DMS114 treated with DMSO at 0.1 percent for 48 hours (cell line): ENCODE results near the gene E2F7.

Experiments used
- DNase-seq: peaks from one replicate; lab custom pipeline; 2025; ENCODE audit not compliant: unreplicated experiment; lab: John Stamatoyannopoulos, UW

The E2F7 gene

GRCh38 chr12:77070382-77070781, 5.0 kb upstream of the E2F7 start:
- DNase-seq, result no peak

GRCh38 chr12:77064896-77065360, 441 bp downstream of the E2F7 start:
- no peak for DNase-seq

- no peak for DNase-seq
These were observed 2.4 kb downstream of the E2F7 start for GRCh38 chr12:77062846-77063461.

GRCh38 chr12:77062396-77062795, 3.0 kb downstream of the E2F7 start:
- DNase-seq, result no peak

- no peak for DNase-seq
These were observed 4.5 kb downstream of the E2F7 start for GRCh38 chr12:77060883-77061240.

- no peak for DNase-seq
These were observed 5.1 kb downstream of the E2F7 start for GRCh38 chr12:77060136-77060882.

GRCh38 chr12:77058740-77059139, 6.6 kb downstream of the E2F7 start:
- DNase-seq, result no peak

- no peak for DNase-seq
These were observed 10.5 kb downstream of the E2F7 start for GRCh38 chr12:77054851-77055250.

GRCh38 chr12:77053259-77053658, 12.1 kb downstream of the E2F7 start:
- DNase-seq, result no peak

GRCh38 chr12:77049767-77050353, 15.5 kb downstream of the E2F7 start:
- peak; percentile 68 for DNase-seq

- no peak for DNase-seq
These were observed 17.8 kb downstream of the E2F7 start for GRCh38 chr12:77047341-77048109.

GRCh38 chr12:77046468-77046867, 18.9 kb downstream of the E2F7 start:
- DNase-seq, result no peak

GRCh38 chr12:77045183-77045582, 20.2 kb downstream of the E2F7 start:
- DNase-seq, result no peak

- no peak for DNase-seq
These were observed 20.6 kb downstream of the E2F7 start for GRCh38 chr12:77044721-77045120.

- DNase-seq, result no peak
These were observed 22.5 kb downstream of the E2F7 start for GRCh38 chr12:77042833-77043232.

GRCh38 chr12:77040231-77040630, 25.1 kb downstream of the E2F7 start:
- DNase-seq, result no peak

GRCh38 chr12:77035226-77035625, 30.1 kb downstream of the E2F7 start:
- no peak for DNase-seq

- DNase-seq, result no peak
These were observed 31.5 kb downstream of the E2F7 start for GRCh38 chr12:77033658-77034536.

GRCh38 chr12:77032406-77032805, 33.0 kb downstream of the E2F7 start:
- DNase-seq, result no peak

- DNase-seq, result no peak
These were observed 33.6 kb downstream of the E2F7 start for GRCh38 chr12:77031745-77032144.
